WTC11 (cell line): ENCODE results near the gene TTLL3. TPM values are rescaled to one million over a fixed set of nuclear protein-coding genes. Genes with fewer than 3 reads are reported as not detected.
"Not testable (repeated sequence)": the region's sequence is repeated elsewhere in the genome, so short reads cannot be mapped to it uniquely, and the experiment has no call there.

ENCODE experiments used
- ATAC-seq: fragments of 200-7000 bp; cut with Tn5 transposase; 2 replicates; pipeline ENCODE4 v1.10.0; 2021; ENCODE audit warnings: mild to moderate bottlenecking, moderate library complexity
- CTCF ChIA-PET: fragments of 300-600 bp; sonication (Branson Sonifier 250); formaldehyde crosslinking; loops from one replicate; lab custom pipeline; 2021; ENCODE audit warnings: antibody characterized with exemption; lab: Charles Lee
- POLR2A ChIA-PET: fragments of 350-600 bp; sonication (Branson Sonifier 250); formaldehyde crosslinking; loops from one replicate; lab custom pipeline; 2021; ENCODE audit warnings: antibody characterized with exemption; lab: Charles Lee
- DNase-seq: peaks from one replicate; pipeline ENCODE4 v3.0.0; 2021; ENCODE audit warnings: low spot score
- H3K27ac Mint-ChIP-seq: 2 replicates; pipeline ENCODE4 v1.8.0; 2021; ENCODE audit warnings: mixed read lengths
- H3K27me3 Mint-ChIP-seq: 2 replicates; pipeline ENCODE4 v1.8.0; 2021; ENCODE audit warnings: low read depth, mild to moderate bottlenecking, moderate library complexity, mixed read lengths
- H3K36me3 Mint-ChIP-seq: 2 replicates; pipeline ENCODE4 v1.8.0; 2021; ENCODE audit warnings: mixed read lengths
- H3K4me1 Mint-ChIP-seq: 2 replicates; pipeline ENCODE4 v1.8.0; 2022; ENCODE audit warnings: mixed read lengths
- H3K4me3 Mint-ChIP-seq: 2 replicates; pipeline ENCODE4 v1.8.0; 2021; ENCODE audit warnings: mild to moderate bottlenecking, moderate library complexity, mixed read lengths
- H3K9me3 Mint-ChIP-seq: 2 replicates; pipeline ENCODE4 v1.8.0; 2021; ENCODE audit warnings: mixed read lengths
- ATF2 ChIP-seq: sonication (generic); formaldehyde crosslinking; IDR thresholded peaks from 2 replicates; pipeline ENCODE4 v1.8.1; 2022; ENCODE audit warnings: low read depth, missing genetic modification reagents, borderline replicate concordance
- CDX4 ChIP-seq: fragments of 250-450 bp; sonication (Bioruptor Pico); IDR thresholded peaks from 2 replicates; pipeline ENCODE4 v1.9.0; 2021; ENCODE audit warnings: moderate library complexity, mild to moderate bottlenecking, inconsistent platforms, borderline replicate concordance
- ELF4 ChIP-seq: sonication (generic); formaldehyde crosslinking; IDR thresholded peaks from 2 replicates; pipeline ENCODE4 v1.8.1; 2022; ENCODE audit warnings: low read depth, mild to moderate bottlenecking, moderate library complexity, missing genetic modification reagents
- EMX1 ChIP-seq: fragments of 250-450 bp; sonication (Bioruptor Pico); IDR thresholded peaks from 2 replicates; pipeline ENCODE4 v1.8.0; 2021; ENCODE audit warnings: mild to moderate bottlenecking
- NFYB ChIP-seq: sonication (generic); formaldehyde crosslinking; conservative IDR thresholded peaks from 2 replicates; pipeline ENCODE4 v1.8.0; 2022; ENCODE audit warnings: low read depth, missing genetic modification reagents
- NR2C2 ChIP-seq: sonication (generic); formaldehyde crosslinking; IDR thresholded peaks from 2 replicates; pipeline ENCODE4 v1.8.0; 2022; ENCODE audit warnings: mild to moderate bottlenecking, missing genetic modification reagents
- ZNF317 ChIP-seq: sonication (generic); formaldehyde crosslinking; IDR thresholded peaks from 2 replicates; pipeline ENCODE4 v1.8.1; 2023; ENCODE audit warnings: low read depth, mild to moderate bottlenecking, moderate library complexity, missing genetic modification reagents, borderline replicate concordance
- ZNF423 ChIP-seq: fragments of 250-450 bp; sonication (Bioruptor Pico); IDR thresholded peaks from 2 replicates; pipeline ENCODE4 v2.1.2; 2022; ENCODE audit warnings: mild to moderate bottlenecking, moderate library complexity
- ZNF425 ChIP-seq: fragments of 250-450 bp; sonication (Bioruptor Pico); conservative IDR thresholded peaks from 2 replicates; pipeline ENCODE4 v1.9.0; 2021; ENCODE audit warnings: mild to moderate bottlenecking
- total RNA-seq: library from RNA; stranded (reverse); gene quantifications from 3 replicates; pipeline ENCODE4 v1.2.3, GENCODE V29; 2021
- TF ChIP-seq, protein P1 (sequence below): sonication (generic); formaldehyde crosslinking; IDR thresholded peaks from 2 replicates; pipeline ENCODE4 v1.8.0; 2022; ENCODE audit warnings: missing genetic modification reagents
- TF ChIP-seq, protein P2 (sequence below): fragments of 200-600 bp; IDR thresholded peaks from 2 replicates; pipeline ENCODE4 v1.8.0; 2022; ENCODE audit warnings: antibody characterized with exemption
- TF ChIP-seq, protein P3 (sequence below): sonication (generic); formaldehyde crosslinking; IDR thresholded peaks from 2 replicates; pipeline ENCODE4 v1.8.1; 2023; ENCODE audit warnings: mild to moderate bottlenecking, missing genetic modification reagents

TTLL3 gene
- total RNA-seq, 1 experiment from 2014 or later, result 14.7 TPM

DNA sequence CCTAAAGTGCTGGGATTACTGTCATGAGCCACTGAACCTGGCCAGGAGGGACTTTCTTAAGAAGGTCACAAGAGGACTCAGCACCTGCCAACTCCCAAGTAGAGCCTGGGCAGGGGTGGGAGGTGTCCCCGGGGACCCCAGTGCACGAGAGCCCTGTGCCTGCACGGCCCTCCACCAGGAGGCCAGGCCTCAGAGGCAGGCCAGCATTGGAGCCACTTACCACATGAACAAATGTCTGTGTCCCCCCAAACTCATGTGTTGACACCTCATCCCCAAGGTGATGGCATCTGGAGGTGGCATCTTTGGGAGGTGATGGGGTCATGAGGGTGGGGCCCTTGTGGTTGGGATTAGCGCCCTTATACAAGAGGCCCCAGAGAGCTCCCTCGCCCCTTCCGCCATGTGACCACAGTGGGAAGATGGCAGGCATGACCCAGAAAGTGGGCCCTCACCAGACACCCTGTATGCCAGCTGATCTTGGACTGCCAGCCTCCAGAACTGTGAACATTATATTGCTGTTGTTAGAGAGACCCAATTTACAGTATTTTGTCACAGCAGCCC lies 36.9 kb downstream of the TTLL3 start:
- ATAC-seq (no peak), DNase-seq (no peak)
- CTCF ChIA-PET, result interaction anchor here (0.8 to 1.3 kb wide), 2 partner anchors 11 to 86 kb away, joined by 3 to 4 read pairs; no protein-coding TSS in a partner anchor
- Mint-ChIP-seq H3K9me3 (no peaks in the 10 kb centered on the region), H3K36me3 (peaks cover 6% of the 10 kb centered on the region), H3K4me3 (no peak overlapping the region), H3K4me1 (peaks cover 9% of the 10 kb centered on the region), H3K27ac (no peak overlapping the region), H3K27me3 (no peaks in the 10 kb centered on the region)
- no peak for TF ChIP-seq ZNF423 (CRISPR knock-in tag)
- TF ChIP-seq, protein P1, sequence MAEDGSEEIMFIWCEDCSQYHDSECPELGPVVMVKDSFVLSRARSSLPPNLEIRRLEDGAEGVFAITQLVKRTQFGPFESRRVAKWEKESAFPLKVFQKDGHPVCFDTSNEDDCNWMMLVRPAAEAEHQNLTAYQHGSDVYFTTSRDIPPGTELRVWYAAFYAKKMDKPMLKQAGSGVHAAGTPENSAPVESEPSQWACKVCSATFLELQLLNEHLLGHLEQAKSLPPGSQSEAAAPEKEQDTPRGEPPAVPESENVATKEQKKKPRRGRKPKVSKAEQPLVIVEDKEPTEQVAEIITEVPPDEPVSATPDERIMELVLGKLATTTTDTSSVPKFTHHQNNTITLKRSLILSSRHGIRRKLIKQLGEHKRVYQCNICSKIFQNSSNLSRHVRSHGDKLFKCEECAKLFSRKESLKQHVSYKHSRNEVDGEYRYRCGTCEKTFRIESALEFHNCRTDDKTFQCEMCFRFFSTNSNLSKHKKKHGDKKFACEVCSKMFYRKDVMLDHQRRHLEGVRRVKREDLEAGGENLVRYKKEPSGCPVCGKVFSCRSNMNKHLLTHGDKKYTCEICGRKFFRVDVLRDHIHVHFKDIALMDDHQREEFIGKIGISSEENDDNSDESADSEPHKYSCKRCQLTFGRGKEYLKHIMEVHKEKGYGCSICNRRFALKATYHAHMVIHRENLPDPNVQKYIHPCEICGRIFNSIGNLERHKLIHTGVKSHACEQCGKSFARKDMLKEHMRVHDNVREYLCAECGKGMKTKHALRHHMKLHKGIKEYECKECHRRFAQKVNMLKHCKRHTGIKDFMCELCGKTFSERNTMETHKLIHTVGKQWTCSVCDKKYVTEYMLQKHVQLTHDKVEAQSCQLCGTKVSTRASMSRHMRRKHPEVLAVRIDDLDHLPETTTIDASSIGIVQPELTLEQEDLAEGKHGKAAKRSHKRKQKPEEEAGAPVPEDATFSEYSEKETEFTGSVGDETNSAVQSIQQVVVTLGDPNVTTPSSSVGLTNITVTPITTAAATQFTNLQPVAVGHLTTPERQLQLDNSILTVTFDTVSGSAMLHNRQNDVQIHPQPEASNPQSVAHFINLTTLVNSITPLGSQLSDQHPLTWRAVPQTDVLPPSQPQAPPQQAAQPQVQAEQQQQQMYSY (CRISPR knock-in tag), result no peak
- TF ChIP-seq, protein P2, sequence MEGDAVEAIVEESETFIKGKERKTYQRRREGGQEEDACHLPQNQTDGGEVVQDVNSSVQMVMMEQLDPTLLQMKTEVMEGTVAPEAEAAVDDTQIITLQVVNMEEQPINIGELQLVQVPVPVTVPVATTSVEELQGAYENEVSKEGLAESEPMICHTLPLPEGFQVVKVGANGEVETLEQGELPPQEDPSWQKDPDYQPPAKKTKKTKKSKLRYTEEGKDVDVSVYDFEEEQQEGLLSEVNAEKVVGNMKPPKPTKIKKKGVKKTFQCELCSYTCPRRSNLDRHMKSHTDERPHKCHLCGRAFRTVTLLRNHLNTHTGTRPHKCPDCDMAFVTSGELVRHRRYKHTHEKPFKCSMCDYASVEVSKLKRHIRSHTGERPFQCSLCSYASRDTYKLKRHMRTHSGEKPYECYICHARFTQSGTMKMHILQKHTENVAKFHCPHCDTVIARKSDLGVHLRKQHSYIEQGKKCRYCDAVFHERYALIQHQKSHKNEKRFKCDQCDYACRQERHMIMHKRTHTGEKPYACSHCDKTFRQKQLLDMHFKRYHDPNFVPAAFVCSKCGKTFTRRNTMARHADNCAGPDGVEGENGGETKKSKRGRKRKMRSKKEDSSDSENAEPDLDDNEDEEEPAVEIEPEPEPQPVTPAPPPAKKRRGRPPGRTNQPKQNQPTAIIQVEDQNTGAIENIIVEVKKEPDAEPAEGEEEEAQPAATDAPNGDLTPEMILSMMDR, result no peak
- TF ChIP-seq ATF2 (CRISPR knock-in tag), result no peak
- TF ChIP-seq CDX4 (CRISPR knock-in tag), result no peak
- TF ChIP-seq ELF4 (CRISPR knock-in tag), result no peak
- no peak for TF ChIP-seq ZNF317
- no peak for TF ChIP-seq EMX1 (CRISPR knock-in tag)
- TF ChIP-seq, protein P3, sequence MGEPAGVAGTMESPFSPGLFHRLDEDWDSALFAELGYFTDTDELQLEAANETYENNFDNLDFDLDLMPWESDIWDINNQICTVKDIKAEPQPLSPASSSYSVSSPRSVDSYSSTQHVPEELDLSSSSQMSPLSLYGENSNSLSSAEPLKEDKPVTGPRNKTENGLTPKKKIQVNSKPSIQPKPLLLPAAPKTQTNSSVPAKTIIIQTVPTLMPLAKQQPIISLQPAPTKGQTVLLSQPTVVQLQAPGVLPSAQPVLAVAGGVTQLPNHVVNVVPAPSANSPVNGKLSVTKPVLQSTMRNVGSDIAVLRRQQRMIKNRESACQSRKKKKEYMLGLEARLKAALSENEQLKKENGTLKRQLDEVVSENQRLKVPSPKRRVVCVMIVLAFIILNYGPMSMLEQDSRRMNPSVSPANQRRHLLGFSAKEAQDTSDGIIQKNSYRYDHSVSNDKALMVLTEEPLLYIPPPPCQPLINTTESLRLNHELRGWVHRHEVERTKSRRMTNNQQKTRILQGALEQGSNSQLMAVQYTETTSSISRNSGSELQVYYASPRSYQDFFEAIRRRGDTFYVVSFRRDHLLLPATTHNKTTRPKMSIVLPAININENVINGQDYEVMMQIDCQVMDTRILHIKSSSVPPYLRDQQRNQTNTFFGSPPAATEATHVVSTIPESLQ (CRISPR knock-in tag), result no peak
- no peak for TF ChIP-seq ZNF425 (CRISPR knock-in tag)
- no peak for TF ChIP-seq NR2C2 (CRISPR knock-in tag)
- no peak for TF ChIP-seq NFYB
- TF ChIP-seq, all 79 proteins: peak for 0
- POLR2A ChIA-PET, result no interaction called here

DNA sequence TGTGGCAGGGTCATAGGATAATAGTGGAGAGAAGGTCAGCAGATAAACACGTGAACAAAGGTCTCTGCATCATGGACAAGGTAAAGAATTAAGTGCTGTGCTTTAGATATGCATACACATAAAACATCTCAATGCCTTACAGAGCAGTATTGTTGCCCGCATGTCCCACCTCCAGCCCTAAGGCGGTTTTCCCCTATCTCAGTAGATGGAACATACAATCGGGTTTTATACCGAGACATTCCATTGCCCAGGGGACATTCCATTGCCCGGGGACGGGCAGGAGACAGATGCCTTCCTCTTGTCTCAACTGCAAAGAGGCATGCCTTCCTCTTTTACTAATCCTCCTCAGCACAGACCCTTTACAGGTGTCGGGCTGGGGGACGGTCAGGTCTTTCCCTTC lies 37.8 kb downstream of the TTLL3 start:
- POLR2A ChIA-PET, H3K27me3 Mint-ChIP-seq, DNase-seq, H3K4me1 Mint-ChIP-seq, H3K4me3 Mint-ChIP-seq, ATAC-seq, H3K36me3 Mint-ChIP-seq, H3K27ac Mint-ChIP-seq, H3K9me3 Mint-ChIP-seq: not testable (repeated sequence)
- CTCF ChIA-PET, result interaction anchor here (0.6 kb wide), 2 partner anchors 32 to 47 kb away, joined by 3 to 4 read pairs; partner anchors contain the start of gene CIDEC

DNA sequence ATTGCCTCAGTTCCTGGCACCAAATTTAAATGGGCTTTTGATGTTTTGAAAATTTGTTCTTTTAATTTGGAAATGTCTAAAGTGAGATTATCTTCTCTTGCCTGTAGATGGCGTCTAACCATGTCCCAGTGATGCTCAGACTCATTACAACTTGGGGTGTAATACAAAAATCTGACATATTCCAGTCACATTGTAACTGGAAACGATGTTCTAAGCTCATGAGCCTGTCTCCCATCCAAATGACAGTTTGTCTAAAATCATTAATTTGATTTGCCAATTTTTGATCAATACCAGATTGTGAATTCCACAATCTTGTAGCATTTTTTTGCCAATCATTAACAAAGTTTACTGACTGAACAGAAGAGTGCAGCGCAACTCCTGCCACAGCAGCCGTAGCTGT lies 38.8 kb downstream of the TTLL3 start:
- H3K27me3 Mint-ChIP-seq, POLR2A ChIA-PET, DNase-seq, H3K4me3 Mint-ChIP-seq, H3K36me3 Mint-ChIP-seq, ATAC-seq, H3K9me3 Mint-ChIP-seq, H3K27ac Mint-ChIP-seq, H3K4me1 Mint-ChIP-seq: not testable (repeated sequence)
- CTCF ChIA-PET, result interaction anchor here (0.6 kb wide), 1 partner anchor 31 kb away, joined by 3 read pairs; the partner anchor contains the start of gene CIDEC

- POLR2A ChIA-PET, H3K36me3 Mint-ChIP-seq, H3K4me3 Mint-ChIP-seq, ATAC-seq, H3K4me1 Mint-ChIP-seq, H3K27me3 Mint-ChIP-seq, H3K9me3 Mint-ChIP-seq, H3K27ac Mint-ChIP-seq, CTCF ChIA-PET, DNase-seq: not testable (repeated sequence)
These were observed 41.3 kb downstream of the TTLL3 start for GRCh38 chr3:9851383-9851782.

DNA sequence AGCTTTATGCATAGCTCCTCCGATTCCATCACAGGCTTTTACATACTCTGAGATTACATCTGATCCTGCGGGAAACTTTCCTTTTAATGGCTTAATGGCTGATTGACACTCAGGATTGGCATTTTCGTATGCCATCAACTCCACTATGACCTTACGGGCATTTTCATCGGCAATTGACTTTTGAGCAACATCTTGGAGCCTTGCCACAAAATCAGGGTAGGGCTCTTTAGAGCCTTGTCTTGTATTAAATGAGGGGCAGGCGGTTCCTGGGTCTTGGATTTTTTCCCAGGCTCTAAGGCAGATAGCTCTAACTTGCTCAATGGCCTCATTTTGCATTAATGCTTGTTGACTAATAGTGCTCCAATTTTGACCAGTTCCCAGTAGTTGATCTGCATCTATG lies 41.9 kb downstream of the TTLL3 start:
- H3K36me3 Mint-ChIP-seq, H3K27me3 Mint-ChIP-seq, H3K4me3 Mint-ChIP-seq, H3K27ac Mint-ChIP-seq, DNase-seq, ATAC-seq, CTCF ChIA-PET, H3K9me3 Mint-ChIP-seq, POLR2A ChIA-PET, H3K4me1 Mint-ChIP-seq: not testable (repeated sequence)
